Stimulated activated CD4-positive, alpha-beta T cell treated with anti-CD3 and anti-CD28 coated beads, Interleukin-1b, Interleukin-23, amount 100 ng/mL, for 4 hours (primary cell): Measurements from ENCODE around the gene EBNA1BP2.
"Not testable (repeated sequence)": the region's sequence is repeated elsewhere in the genome, so short reads cannot be mapped to it uniquely, and the experiment has no call there.

Source experiments
- DNase-seq, 2 donors: peaks; one replicate each; pipeline ENCODE4 v3.0.0-alpha.2; 2020; ENCODE audit warnings: low read depth in 2 of 2

The EBNA1BP2 gene

GRCh38 chr1:43171876-43172526, at the start of gene EBNA1BP2, which contains the start of gene CFAP57:
Gene EBNA1BP2, minus strand, starts transcription at chr1:43172290. Its CDS starts 172 bp downstream, at chr1:43172118.
Gene CFAP57, plus strand, starts transcription at chr1:43172330. Its CDS starts 424 bp downstream, at chr1:43172754.
- DNase-seq: peak; percentile 75 to 85

GRCh38 chr1:43221797-43222196, 49.7 kb upstream of the EBNA1BP2 start:
- no peak for DNase-seq

GRCh38 chr1:43220905-43221778, 49.1 kb upstream of the EBNA1BP2 start:
- DNase-seq: no peak

- no peak for DNase-seq
Observed at GRCh38 chr1:43217747-43218146, 45.7 kb upstream of the EBNA1BP2 start.

- DNase-seq: no peak
Observed at GRCh38 chr1:43214501-43215444, 42.7 kb upstream of the EBNA1BP2 start.

- not testable (repeated sequence) for DNase-seq
Observed at GRCh38 chr1:43208277-43208676, 36.2 kb upstream of the EBNA1BP2 start.

- no peak for DNase-seq
Observed at GRCh38 chr1:43207229-43207853, 35.3 kb upstream of the EBNA1BP2 start.

- no peak for DNase-seq
Observed at GRCh38 chr1:43206600-43207228, 34.6 kb upstream of the EBNA1BP2 start.

GRCh38 chr1:43205671-43206070, 33.6 kb upstream of the EBNA1BP2 start:
- DNase-seq: no peak

GRCh38 chr1:43204394-43204793, 32.3 kb upstream of the EBNA1BP2 start:
- DNase-seq: no peak

- no peak for DNase-seq
Observed at GRCh38 chr1:43203859-43204258, 31.8 kb upstream of the EBNA1BP2 start.

GRCh38 chr1:43199093-43199726, 27.1 kb upstream of the EBNA1BP2 start:
- DNase-seq: no peak

GRCh38 chr1:43197343-43198127, 25.4 kb upstream of the EBNA1BP2 start:
- no peak for DNase-seq

- no peak for DNase-seq
Observed at GRCh38 chr1:43194509-43194908, 22.4 kb upstream of the EBNA1BP2 start.

GRCh38 chr1:43188106-43188505, 16.0 kb upstream of the EBNA1BP2 start:
- DNase-seq: no peak

- no peak for DNase-seq
Observed at GRCh38 chr1:43184995-43185394, 12.9 kb upstream of the EBNA1BP2 start.

GRCh38 chr1:43184388-43184787, 12.3 kb upstream of the EBNA1BP2 start:
- no peak for DNase-seq

- no peak for DNase-seq
Observed at GRCh38 chr1:43177691-43178090, 5.6 kb upstream of the EBNA1BP2 start.

GRCh38 chr1:43174873-43175272, 2.8 kb upstream of the EBNA1BP2 start:
- DNase-seq: no peak
